SHP77 treated with DMSO at 0.1 percent for 48 hours (cell line): ENCODE measurements around the gene CLDN4.
A peak's percentile ranks its signal among the peaks of the same experiment; 100 is the strongest.
"Not testable (repeated sequence)": the region's sequence is repeated elsewhere in the genome, so short reads cannot be mapped to it uniquely, and the experiment has no call there.

Source experiments
- DNase-seq: peaks from one replicate; lab custom pipeline; 2025; lab: John Stamatoyannopoulos, UW

CLDN4 gene

GRCh38 chr7:73830681-73831583 lies at the start of gene CLDN4:
Gene CLDN4 (plus strand): TSS chr7:73830996. CDS start chr7:73831202, 206 bp downstream.
- peak; percentile 63 for DNase-seq

GRCh38 chr7:73786588-73786987 lies 44.2 kb upstream of the CLDN4 start:
- DNase-seq: no peak

GRCh38 chr7:73787786-73788048 lies 43.1 kb upstream of the CLDN4 start:
- DNase-seq: not testable (repeated sequence)

- no peak for DNase-seq
Measured at GRCh38 chr7:73789051-73789450, 41.7 kb upstream of the CLDN4 start.

GRCh38 chr7:73791170-73791690 lies 39.6 kb upstream of the CLDN4 start:
- not testable (repeated sequence) for DNase-seq

GRCh38 chr7:73795188-73795587 lies 35.6 kb upstream of the CLDN4 start:
- DNase-seq: not testable (repeated sequence)

GRCh38 chr7:73796656-73797055 lies 34.1 kb upstream of the CLDN4 start:
- not testable (repeated sequence) for DNase-seq

GRCh38 chr7:73797176-73797575 lies 33.6 kb upstream of the CLDN4 start:
- not testable (repeated sequence) for DNase-seq

- DNase-seq: no peak
Measured at GRCh38 chr7:73799282-73800141, 31.3 kb upstream of the CLDN4 start.

GRCh38 chr7:73801577-73801976 lies 29.2 kb upstream of the CLDN4 start:
- no peak for DNase-seq

- no peak for DNase-seq
Measured at GRCh38 chr7:73802459-73802858, 28.3 kb upstream of the CLDN4 start.

- DNase-seq: no peak
Measured at GRCh38 chr7:73809467-73809951, 21.3 kb upstream of the CLDN4 start.

GRCh38 chr7:73810998-73811360 lies 19.8 kb upstream of the CLDN4 start:
- DNase-seq: no peak

- peak; percentile 28 for DNase-seq
Measured at GRCh38 chr7:73811760-73812168, 19.0 kb upstream of the CLDN4 start.

GRCh38 chr7:73812996-73813395 lies 17.8 kb upstream of the CLDN4 start:
- DNase-seq: no peak

GRCh38 chr7:73815436-73815835 lies 15.4 kb upstream of the CLDN4 start:
- no peak for DNase-seq

GRCh38 chr7:73817121-73817520 lies 13.7 kb upstream of the CLDN4 start:
- no peak for DNase-seq

GRCh38 chr7:73820013-73820412 lies 10.8 kb upstream of the CLDN4 start:
- DNase-seq: no peak

- not testable (repeated sequence) for DNase-seq
Measured at GRCh38 chr7:73821597-73822285, 9.1 kb upstream of the CLDN4 start.

GRCh38 chr7:73822319-73823173 lies 8.2 kb upstream of the CLDN4 start:
- DNase-seq: peak; percentile 12

- DNase-seq: no peak
Measured at GRCh38 chr7:73823257-73823656, 7.5 kb upstream of the CLDN4 start.
